Neural cell (in vitro differentiated cells): ENCODE data around the gene BABAM2. TPM values are rescaled to one million over a fixed set of nuclear protein-coding genes. Genes with fewer than 3 reads are reported as not detected.

Experiments
- H2AFZ ChIP-seq: fragments of 200-600, 300-800 bp; sonication (generic), shearing (Covaris generic); 2 replicates; pipeline ENCODE4 v1.6.0; 2014; ENCODE audit warnings: low read depth, mild to moderate bottlenecking, antibody characterized with exemption, low read length, moderate library complexity
- H3F3A ChIP-seq: fragments of 200-600 bp; shearing (Covaris generic); 2 replicates; pipeline ENCODE4 v1.6.1; 2016; ENCODE audit warnings: mild to moderate bottlenecking, moderate library complexity, mixed read lengths, antibody characterized with exemption, low read length; ENCODE audit not compliant: insufficient read depth, poor library complexity, severe bottlenecking
- H3K27ac ChIP-seq: fragments of 200-600, 300-800 bp; sonication (generic), shearing (Covaris generic); 2 replicates; pipeline ENCODE4 v1.5.1; 2014; ENCODE audit warnings: mild to moderate bottlenecking, low read length, moderate library complexity
- H3K27me3 ChIP-seq: fragments of 300-800, 200-600 bp; sonication (generic), shearing (Covaris generic); 2 replicates; pipeline ENCODE4 v1.6.0; 2014; ENCODE audit warnings: mild to moderate bottlenecking, low read depth, low read length, moderate library complexity; ENCODE audit not compliant: insufficient read depth
- H3K36me3 ChIP-seq: fragments of 300-800, 200-600 bp; sonication (generic), shearing (Covaris generic); 2 replicates; pipeline ENCODE4 v1.5.1; 2014; ENCODE audit warnings: mild to moderate bottlenecking, antibody characterized with exemption, low read length, moderate library complexity; ENCODE audit not compliant: insufficient read depth
- H3K4me2 ChIP-seq: fragments of 300-800, 200-600 bp; sonication (generic), shearing (Covaris generic); 2 replicates; pipeline ENCODE4 v1.6.0; 2014; ENCODE audit warnings: mild to moderate bottlenecking, low read length
- H3K4me3 ChIP-seq: fragments of 300-800, 200-600 bp; sonication (generic), shearing (Covaris generic); 2 replicates; pipeline ENCODE4 v1.5.1; 2014; ENCODE audit warnings: mild to moderate bottlenecking, low read length, moderate library complexity
- H3K79me2 ChIP-seq: fragments of 200-600 bp; shearing (Covaris generic); replicated peaks from 2 replicates; pipeline ENCODE4 v1.6.0; 2014; ENCODE audit warnings: mild to moderate bottlenecking, low read length, moderate library complexity; ENCODE audit not compliant: insufficient read depth
- H3K9ac ChIP-seq: fragments of 300-800, 200-600 bp; sonication (generic), shearing (Covaris generic); 2 replicates; pipeline ENCODE4 v1.6.1; 2016; ENCODE audit warnings: mild to moderate bottlenecking, low read length, mixed read lengths
- H3K9me2 ChIP-seq: fragments of 200-600 bp; shearing (Covaris generic); 2 replicates; pipeline ENCODE4 v1.6.1; 2016; ENCODE audit warnings: mild to moderate bottlenecking, low read length, mixed read lengths; ENCODE audit not compliant: insufficient read depth
- H3K9me3 ChIP-seq: fragments of 200-600, 300-800 bp; sonication (generic), shearing (Covaris generic); 2 replicates; pipeline ENCODE4 v1.6.1; 2016; ENCODE audit warnings: mild to moderate bottlenecking, mixed run types, low read length, moderate library complexity, mixed read lengths
- H4K20me1 ChIP-seq: fragments of 200-600 bp; shearing (Covaris generic); 2 replicates; pipeline ENCODE4 v1.6.1; 2016; ENCODE audit warnings: mild to moderate bottlenecking, mixed run types; ENCODE audit not compliant: insufficient read depth
- EP300 ChIP-seq: fragments of 450-650 bp; conservative IDR thresholded peaks from 2 replicates; pipeline ENCODE4 v1.6.1; 2014; ENCODE audit warnings: antibody characterized with exemption, mild to moderate bottlenecking, moderate library complexity; ENCODE audit not compliant: poor library complexity, severe bottlenecking
- EZH2 ChIP-seq: fragments of 200-600, 300-800 bp; shearing (Covaris generic), sonication (generic); IDR thresholded peaks from 2 replicates; pipeline ENCODE4 v1.6.1; 2014; ENCODE audit warnings: antibody characterized with exemption, low read length, borderline replicate concordance, mild to moderate bottlenecking; ENCODE audit not compliant: insufficient read depth, poor library complexity, severe bottlenecking
- MXI1 ChIP-seq: fragments of 450-650 bp; conservative IDR thresholded peaks from 2 replicates; pipeline ENCODE4 v1.6.1; 2014; ENCODE audit warnings: antibody characterized with exemption, mild to moderate bottlenecking; ENCODE audit not compliant: poor library complexity, severe bottlenecking
- POLR2AphosphoS5 ChIP-seq: IDR thresholded peaks from 2 replicates; pipeline ENCODE4 v1.6.1; 2012
- RAD21 ChIP-seq: fragments of 450-650 bp; conservative IDR thresholded peaks from 2 replicates; pipeline ENCODE4 v1.6.1; 2014; ENCODE audit warnings: antibody characterized with exemption, mild to moderate bottlenecking, moderate library complexity
- SMC3 ChIP-seq: fragments of 450-650 bp; conservative IDR thresholded peaks from 2 replicates; pipeline ENCODE4 v1.6.1; 2014; ENCODE audit warnings: antibody characterized with exemption, mild to moderate bottlenecking, moderate library complexity; ENCODE audit not compliant: poor library complexity
- TAF1 ChIP-seq: IDR thresholded peaks from 2 replicates; pipeline ENCODE4 v1.6.1; 2012; ENCODE audit warnings: low read depth
- polyA plus RNA-seq: library from polyadenylated mRNA; depleted of rRNA; stranded (reverse); fragments of >200 nt; gene quantifications from 2 replicates; pipeline ENCODE4 v1.2.3, GENCODE V29; 2014
- TF ChIP-seq, protein P1 (sequence below): fragments of 450-650 bp; IDR thresholded peaks from 2 replicates; pipeline ENCODE4 v1.5.1; 2014; ENCODE audit warnings: antibody characterized with exemption, mild to moderate bottlenecking, moderate library complexity; ENCODE audit not compliant: poor library complexity, severe bottlenecking
- TF ChIP-seq, protein P2 (sequence below): IDR thresholded peaks from 2 replicates; pipeline ENCODE4 v1.6.1; 2012; ENCODE audit warnings: borderline replicate concordance

The BABAM2 gene
- polyA plus RNA-seq, 1 donor from 2014 or later = 15.3 TPM

DNA sequence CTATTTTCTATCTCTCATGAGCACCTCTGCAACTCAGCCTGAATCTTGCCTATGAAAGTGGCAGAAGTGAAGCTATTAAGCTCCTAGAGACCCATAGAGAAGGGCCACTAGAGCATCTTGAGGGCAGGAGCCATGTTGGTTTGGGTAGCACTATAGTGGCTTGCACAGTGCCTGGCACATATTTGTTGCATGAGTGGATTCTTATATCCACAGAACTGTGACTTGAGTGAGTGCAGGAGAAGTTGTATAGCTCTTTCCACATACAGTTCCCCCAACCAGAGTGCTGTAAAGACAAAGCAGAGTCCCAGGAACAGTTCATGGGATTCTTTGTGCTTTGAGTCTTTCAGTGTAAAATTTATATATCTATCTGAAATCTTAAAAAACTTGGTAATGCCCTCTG, 296.7 kb downstream of the BABAM2 start:
- Histone ChIP-seq H3K79me2 (no peaks in the 10 kb centered on the region), H3K4me3 (no peak overlapping the region)

GRCh38 chr2:28188436-28188835, 297.9 kb downstream of the BABAM2 start:
- H3K9me3 ChIP-seq = no peaks in the 10 kb centered on the region
- no peaks in the 10 kb centered on the region for H3K79me2 ChIP-seq
- TF ChIP-seq SMC3 (no peak), RAD21 (no peak), TAF1 (no peak), POLR2AphosphoS5 (no peak), EZH2 (no peak), MXI1 (no peak), EP300 (no peak)
- TF ChIP-seq, protein P1, sequence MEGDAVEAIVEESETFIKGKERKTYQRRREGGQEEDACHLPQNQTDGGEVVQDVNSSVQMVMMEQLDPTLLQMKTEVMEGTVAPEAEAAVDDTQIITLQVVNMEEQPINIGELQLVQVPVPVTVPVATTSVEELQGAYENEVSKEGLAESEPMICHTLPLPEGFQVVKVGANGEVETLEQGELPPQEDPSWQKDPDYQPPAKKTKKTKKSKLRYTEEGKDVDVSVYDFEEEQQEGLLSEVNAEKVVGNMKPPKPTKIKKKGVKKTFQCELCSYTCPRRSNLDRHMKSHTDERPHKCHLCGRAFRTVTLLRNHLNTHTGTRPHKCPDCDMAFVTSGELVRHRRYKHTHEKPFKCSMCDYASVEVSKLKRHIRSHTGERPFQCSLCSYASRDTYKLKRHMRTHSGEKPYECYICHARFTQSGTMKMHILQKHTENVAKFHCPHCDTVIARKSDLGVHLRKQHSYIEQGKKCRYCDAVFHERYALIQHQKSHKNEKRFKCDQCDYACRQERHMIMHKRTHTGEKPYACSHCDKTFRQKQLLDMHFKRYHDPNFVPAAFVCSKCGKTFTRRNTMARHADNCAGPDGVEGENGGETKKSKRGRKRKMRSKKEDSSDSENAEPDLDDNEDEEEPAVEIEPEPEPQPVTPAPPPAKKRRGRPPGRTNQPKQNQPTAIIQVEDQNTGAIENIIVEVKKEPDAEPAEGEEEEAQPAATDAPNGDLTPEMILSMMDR = no peak
- TF ChIP-seq, protein P2, sequence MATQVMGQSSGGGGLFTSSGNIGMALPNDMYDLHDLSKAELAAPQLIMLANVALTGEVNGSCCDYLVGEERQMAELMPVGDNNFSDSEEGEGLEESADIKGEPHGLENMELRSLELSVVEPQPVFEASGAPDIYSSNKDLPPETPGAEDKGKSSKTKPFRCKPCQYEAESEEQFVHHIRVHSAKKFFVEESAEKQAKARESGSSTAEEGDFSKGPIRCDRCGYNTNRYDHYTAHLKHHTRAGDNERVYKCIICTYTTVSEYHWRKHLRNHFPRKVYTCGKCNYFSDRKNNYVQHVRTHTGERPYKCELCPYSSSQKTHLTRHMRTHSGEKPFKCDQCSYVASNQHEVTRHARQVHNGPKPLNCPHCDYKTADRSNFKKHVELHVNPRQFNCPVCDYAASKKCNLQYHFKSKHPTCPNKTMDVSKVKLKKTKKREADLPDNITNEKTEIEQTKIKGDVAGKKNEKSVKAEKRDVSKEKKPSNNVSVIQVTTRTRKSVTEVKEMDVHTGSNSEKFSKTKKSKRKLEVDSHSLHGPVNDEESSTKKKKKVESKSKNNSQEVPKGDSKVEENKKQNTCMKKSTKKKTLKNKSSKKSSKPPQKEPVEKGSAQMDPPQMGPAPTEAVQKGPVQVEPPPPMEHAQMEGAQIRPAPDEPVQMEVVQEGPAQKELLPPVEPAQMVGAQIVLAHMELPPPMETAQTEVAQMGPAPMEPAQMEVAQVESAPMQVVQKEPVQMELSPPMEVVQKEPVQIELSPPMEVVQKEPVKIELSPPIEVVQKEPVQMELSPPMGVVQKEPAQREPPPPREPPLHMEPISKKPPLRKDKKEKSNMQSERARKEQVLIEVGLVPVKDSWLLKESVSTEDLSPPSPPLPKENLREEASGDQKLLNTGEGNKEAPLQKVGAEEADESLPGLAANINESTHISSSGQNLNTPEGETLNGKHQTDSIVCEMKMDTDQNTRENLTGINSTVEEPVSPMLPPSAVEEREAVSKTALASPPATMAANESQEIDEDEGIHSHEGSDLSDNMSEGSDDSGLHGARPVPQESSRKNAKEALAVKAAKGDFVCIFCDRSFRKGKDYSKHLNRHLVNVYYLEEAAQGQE = no peak

More for the DNA sequence above, 296.7 kb downstream of the BABAM2 start:
- Histone ChIP-seq H3K4me2 (no peak overlapping the region), H3F3A (no peaks in the 10 kb centered on the region), H3K27ac (no peak overlapping the region), H3K9me2 (no peaks in the 10 kb centered on the region), H3K9me3 (no peaks in the 10 kb centered on the region), H2AFZ (no peak overlapping the region), H3K9ac (no peak overlapping the region), H3K27me3 (no peaks in the 10 kb centered on the region), H4K20me1 (no peaks in the 10 kb centered on the region), H3K36me3 (no peaks in the 10 kb centered on the region)
- TF ChIP-seq, protein P2 = no peak

More at GRCh38 chr2:28188436-28188835, 297.9 kb downstream of the BABAM2 start:
- H3K27ac ChIP-seq = no peak overlapping the region
- H3K9me2 ChIP-seq = no peaks in the 10 kb centered on the region
- no peaks in the 10 kb centered on the region for H3K36me3 ChIP-seq
- H2AFZ ChIP-seq = no peak overlapping the region
- no peaks in the 10 kb centered on the region for H3F3A ChIP-seq
- no peaks in the 10 kb centered on the region for H3K27me3 ChIP-seq
- no peak overlapping the region for H3K9ac ChIP-seq
- no peak overlapping the region for H3K4me2 ChIP-seq
- no peak overlapping the region for H3K4me3 ChIP-seq
- H4K20me1 ChIP-seq = no peaks in the 10 kb centered on the region
